NCI-H187 (cell line): ENCODE measurements around the gene STK38L.

Source experiments
- DNase-seq, 2 experiments: peaks; one replicate each; lab custom pipeline; 2025; lab: John Stamatoyannopoulos, UW

Gene STK38L

DNA sequence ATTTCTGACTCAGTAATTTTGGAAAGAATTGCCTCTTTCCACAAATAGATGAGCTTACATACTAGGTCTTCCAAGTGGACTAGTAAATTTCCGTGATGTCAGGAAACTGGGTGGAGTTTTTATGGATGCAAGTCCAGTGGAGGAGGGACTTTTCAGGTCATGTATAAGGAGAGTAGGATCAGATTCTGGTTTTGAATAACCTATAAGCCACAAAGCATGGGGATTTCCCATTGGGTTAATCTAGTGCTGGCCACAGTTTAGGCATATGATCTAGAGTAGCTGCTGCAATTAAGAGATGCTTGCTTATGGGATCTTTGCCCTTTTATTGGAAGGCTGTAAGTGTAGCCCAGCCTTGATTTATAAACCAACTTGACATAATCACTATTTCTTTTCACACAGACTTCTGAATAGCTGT, 33.8 kb downstream of the STK38L start:
- DNase-seq: no peak

DNA sequence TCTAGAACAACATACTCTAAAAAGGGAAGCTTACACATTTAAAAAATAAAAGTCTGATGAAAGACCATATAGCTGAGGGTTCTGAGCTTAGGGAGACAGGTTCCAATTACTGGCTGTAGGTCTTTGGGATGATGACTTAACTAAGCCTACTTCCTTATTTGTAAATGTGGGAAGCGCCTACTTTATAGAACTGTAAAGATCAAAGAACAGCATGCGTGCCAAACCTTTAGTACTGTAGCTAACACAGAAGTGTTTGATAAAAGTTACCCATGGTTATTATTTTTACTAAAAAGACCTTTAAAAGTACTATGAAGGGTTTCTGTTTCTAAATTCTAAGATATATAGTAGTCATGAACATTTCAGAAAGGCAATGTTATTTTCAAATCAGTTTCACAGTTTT, 35.7 kb downstream of the STK38L start:
- DNase-seq: no peak

DNA sequence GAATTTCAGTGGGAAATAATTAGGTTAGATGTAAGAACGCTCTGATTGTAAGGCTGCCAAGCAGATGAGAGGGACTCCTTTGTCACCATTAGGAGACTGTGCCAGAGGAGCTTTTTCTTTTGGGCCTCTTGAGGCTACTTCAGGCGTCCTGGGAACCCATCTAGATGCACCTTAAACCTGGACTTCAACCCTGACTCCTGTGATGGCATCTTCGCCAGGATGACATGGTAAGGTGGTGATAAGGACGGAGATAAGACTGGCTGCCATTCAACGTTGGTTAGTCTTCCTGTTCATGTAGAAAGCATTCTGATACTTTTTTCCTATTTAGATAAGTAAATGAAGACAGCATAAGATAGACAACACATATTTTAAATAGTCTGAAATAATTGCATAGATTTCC, 36.3 kb downstream of the STK38L start:
- DNase-seq: no peak

DNA sequence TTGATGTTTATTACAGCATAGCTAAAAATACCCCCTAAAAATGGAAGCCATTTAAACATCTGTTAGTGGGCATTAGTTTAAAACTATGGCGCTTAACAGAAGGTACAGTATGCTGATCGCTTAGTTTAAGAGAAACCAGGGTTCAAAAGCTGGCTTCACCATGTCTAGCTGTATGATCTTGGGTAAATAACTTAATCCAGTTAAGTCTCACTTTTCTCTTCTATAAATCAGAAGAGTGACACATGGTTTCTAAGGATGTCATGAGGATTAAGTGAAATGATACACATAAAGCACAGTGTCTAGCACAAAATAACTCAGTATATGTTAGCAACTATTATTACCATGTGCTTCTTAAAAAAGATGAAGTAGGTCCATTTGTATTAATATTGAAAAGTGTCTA, 38.7 kb downstream of the STK38L start:
- DNase-seq: no peak

DNA sequence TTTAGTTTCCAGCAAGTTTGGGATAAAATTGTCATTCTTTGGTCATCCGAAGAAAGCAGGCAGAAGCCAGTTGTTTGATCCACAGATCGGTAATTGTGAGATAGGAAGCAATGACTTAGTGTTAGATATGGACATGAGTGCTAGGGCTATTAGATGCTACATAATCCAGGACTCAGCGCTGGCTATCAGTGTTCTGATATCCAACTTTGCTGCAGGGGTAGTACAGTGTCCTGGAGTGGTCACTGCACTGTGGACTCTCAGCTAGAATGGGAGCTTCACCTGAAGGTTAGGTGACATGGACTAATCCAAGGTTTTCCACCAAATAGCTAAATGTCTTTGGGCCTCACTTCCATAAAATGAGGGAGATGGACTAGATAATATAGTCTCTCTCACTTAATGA, 39.9 kb downstream of the STK38L start:
- DNase-seq: no peak

DNA sequence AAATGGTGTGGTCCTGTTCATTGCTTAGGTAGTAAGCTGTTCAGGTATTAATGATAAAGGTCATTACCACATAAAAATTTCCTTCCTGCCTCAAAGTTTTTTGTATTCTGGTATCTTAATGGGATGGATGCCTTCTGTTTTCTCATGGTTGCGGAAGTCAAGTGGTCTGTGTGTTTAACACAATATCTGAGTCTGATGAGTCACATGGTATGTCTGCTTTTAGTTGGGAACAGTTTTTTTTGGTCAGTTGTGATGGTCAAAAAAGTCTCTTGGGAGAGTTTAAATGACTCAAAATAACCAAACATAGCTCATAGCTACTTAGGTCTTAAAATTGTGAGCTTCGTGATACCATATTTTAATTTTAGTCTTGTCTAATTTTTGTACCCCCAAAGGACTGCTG, 40.7 kb downstream of the STK38L start:
- DNase-seq: no peak

DNA sequence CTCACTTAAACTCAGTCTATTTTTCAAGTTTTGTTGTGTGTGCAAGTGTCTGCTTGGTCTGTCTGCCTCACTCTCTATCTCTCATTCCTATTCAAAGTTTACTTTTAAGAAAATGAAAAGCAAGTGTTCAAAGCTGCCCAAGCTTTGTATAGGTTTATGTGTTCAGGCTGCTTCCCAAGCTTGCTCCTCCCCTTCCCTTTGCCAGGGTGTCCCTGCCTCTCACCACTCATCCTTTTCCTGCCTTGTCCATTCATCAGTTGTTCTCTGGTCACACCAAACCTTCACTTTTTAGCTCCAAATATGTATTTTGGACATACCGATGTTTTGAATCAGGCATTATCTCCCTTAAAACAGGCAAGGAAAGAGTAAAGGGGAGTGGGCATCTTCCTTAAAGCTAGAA, 41.3 kb downstream of the STK38L start:
- DNase-seq: no peak

DNA sequence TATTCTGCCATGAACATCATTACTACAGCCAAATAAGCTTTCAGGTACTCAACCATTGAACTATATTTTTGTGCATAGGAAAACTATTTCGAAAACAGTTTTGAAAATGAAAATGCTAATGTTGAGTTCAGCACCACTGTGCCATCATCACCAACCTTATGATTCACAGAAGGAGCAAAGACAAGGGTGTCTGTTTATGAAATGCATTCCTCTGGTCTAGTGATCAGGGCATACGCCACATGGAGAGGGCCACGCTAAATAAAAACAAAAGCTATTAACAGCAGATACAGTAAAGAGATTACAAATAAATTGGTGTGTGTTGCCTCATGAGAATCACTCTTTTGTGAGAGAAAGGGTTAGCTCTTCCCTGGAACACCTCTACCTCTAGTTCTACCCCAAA, 45.3 kb downstream of the STK38L start:
- no peak for DNase-seq

DNA sequence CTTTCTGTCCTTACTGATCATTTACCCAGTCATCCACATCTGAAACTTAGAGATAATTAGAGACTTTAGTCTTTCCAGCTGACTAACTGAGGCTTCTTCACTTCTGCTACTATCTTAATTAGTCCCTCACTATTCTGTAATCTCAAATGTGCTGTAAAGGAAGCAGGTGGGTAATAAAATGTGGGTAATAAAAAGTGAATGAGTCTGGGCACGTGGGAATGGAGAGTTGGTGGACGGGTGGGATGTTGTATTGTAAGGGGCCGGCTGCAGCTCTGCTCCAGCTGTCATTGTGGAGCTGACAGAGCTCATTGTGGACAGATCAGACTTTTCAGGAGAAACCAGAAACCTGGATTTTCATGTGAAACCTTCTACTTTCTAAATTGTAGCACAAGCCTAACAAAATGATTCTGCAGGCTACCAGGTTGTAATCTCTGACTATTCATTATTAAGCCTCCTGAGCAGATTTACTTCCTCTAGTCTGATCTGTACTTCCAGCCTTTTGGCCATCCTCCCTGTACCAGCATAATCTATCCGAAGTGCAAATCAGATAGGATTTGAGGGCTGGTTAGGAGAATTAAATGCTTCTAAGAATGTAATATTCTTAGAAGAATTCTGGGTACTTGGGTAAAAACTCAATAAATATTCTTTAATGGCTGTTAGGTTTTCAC, 46.5 kb downstream of the STK38L start:
- DNase-seq: no peak

DNA sequence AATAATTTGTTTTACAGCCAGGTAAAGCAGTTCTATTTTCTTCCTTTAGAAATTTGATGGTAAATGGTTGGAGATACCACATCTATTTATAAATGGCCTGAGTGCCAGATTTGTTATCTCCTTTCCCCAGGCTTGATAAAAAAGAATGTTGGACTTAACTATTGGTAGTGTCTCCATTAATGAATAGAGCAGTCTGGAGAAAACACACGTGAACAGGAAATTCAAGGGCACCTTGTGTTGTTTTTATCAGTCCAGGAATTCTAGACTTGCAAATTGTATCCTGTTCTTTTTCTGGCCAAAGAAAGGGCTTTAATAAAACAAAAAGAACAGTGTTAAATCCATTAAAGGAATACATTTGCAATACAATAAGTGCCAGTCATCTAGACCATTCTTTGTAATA, 47.8 kb downstream of the STK38L start:
- no peak for DNase-seq

DNA sequence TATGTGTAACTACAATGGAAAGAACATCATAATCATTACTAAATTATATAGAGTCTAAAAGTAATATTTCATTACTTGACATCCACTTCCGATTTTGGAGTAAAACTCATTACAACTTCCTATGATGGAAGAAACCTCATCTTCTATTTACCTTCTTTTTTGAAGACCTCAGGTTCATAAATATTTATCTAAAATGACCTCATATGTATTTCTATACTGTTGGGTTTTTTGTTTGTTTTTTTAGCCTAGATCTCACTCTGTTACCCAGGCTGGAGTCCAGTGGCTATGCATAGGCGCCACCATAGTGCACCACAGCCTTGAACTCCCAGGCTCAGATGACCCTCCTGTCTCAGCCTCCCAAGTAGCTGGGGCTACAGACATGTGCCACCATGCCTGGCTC, 48.6 kb downstream of the STK38L start:
- no peak for DNase-seq

DNA sequence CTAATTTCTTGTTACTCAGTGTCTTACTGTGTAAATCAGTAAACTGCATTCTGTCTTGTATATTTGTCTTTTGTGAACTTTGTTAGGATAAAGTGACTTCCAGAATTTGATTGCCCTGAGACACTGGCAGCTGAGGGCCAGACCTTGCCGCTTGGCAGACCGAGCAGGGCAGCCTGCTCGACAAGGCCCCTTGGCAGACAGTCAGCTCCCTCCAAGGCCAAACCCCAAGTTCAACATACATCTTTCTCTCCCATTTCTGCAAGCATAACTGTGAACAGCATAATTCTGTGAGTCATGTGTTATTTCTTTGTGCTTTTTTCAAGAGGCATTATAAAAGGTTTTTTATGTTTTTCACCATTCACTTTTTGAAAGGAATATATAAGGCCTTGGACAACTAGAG, 49.4 kb downstream of the STK38L start:
- DNase-seq: no peak

DNA sequence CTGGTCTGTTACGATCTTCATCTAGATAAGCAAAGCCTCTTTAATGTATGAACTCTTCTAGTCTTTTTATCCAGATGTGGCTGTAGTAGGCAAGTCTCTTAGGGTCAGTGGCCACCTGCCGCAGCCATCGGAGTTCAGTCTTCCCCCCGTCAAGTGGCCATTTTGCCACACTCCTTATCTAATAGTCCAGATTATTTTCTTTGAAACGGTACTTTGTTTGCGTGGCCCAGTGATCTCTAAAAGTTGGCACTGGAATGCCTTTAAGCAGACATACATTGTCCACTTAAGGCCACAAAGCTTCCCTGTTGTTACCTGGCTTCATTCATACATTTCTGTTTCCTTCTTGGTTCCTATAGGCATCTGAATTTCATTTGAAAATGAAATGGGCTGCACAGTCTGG, 52.6 kb downstream of the STK38L start:
- no peak for DNase-seq

DNA sequence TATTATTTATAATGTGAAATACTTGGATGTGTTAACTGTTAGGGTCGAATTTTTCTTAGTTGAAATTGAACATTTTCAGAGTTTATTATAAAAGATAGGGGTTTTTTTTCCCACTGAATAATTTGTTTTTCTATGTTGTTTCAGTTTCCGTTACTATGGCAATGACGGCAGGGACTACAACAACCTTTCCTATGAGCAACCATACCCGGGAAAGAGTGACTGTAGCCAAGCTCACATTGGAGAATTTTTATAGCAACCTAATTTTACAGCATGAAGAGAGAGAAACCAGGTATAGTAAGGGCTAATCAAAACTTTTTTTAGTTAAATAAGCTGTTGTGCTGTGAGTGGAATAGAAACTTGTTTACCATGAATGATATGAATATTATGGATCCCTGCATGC, 53.5 kb downstream of the STK38L start:
- DNase-seq: no peak

DNA sequence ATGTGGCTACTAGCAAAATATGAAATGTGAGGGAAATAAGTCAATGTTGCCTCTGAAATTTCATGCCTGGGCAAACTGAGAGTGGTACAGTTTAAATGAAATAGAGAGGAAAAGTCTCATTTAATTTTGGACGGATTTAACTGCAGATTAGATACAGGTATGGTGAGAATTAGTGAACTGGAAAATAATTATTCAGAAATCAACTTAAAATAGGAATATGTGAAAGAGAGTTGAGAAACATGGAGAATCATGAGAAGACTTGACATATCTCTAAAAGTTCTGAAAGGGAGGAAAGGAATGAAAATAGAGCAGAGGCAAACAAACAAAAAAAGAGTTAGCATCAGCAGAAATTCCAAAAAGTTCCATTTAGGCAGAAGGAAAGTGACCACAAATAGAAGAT, 55.0 kb downstream of the STK38L start:
- DNase-seq: no peak

DNA sequence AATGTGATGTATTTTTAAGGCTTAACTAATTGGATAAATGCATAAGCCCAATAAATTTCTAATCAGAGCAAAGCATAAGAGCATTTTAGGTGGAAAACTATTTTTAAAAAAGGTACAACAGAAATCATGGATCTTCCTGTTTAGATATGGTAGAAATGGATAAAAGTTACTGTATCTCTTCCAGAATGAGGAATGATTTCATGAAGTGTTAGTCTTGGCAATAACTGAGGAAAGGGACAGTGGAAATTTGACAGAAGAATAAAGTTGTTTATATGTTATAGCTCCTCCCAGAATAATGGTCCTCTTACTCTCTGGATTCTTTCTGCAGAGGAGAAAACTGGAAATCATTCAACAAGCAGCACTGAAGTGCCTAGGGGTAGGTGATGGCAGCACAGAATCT, 56.1 kb downstream of the STK38L start:
- no peak for DNase-seq

DNA sequence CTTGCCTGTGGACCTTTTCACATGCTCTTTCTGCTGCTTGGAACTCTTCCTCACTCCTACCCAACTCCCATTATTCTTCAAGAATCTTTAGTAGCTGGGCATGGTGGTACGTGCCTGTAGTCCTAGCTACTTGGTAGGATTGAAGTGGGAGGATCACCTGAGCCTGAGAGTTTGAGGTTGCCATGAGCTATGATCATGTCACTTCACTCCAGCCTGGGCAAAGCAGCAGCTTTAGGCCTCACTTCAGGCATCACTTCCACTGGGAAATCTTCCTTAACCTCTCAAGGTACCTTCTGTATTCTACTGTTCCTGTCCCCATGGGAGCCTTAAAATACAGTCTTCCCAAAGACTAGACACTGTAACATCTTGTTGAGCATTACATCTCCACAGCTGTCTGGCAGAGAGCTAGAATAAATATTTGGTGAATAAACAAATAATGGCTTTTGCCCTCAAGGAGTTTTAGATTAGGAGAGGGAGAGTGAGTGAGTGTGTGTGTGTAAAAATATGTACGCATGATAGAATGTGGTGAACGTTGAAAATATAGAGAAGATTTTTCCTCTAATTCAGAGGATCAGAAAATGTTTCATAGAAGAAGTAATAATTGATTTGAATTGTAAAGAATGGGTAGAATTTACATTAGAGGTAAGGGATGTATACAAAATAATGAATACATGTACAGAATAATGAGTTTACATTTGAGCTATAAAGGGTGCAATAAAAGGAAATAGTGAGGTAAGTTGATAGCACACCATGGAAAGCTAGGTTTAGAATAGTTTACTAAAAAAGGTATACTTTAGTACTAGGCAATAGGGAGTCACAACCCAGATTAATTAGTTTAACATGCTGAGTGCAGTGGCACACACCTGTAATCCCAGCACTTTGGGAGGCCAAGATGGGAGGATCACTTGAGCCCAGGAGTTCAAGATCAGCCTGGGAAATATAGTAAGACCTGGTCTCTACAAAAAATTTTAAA, 59.3 kb downstream of the STK38L start:
- no peak for DNase-seq

DNA sequence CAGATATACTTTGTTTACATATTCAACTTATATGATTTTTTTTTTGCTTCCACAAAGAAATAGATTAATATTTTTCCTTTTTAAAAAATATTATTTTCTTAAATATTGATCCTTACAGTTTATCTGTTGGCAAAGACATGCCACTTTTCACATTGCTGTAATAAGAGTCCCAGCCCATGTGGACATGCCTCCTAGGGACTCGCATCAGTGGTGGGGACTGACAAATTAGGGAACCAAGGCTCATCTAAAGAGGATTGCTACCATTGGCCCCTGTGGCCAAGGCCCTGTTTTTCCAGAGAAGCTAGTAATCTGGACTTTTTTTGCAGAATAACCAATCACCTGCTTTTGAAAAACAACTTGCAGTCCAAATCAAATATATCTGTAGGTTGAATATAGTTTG, 60.8 kb downstream of the STK38L start:
- no peak for DNase-seq

DNA sequence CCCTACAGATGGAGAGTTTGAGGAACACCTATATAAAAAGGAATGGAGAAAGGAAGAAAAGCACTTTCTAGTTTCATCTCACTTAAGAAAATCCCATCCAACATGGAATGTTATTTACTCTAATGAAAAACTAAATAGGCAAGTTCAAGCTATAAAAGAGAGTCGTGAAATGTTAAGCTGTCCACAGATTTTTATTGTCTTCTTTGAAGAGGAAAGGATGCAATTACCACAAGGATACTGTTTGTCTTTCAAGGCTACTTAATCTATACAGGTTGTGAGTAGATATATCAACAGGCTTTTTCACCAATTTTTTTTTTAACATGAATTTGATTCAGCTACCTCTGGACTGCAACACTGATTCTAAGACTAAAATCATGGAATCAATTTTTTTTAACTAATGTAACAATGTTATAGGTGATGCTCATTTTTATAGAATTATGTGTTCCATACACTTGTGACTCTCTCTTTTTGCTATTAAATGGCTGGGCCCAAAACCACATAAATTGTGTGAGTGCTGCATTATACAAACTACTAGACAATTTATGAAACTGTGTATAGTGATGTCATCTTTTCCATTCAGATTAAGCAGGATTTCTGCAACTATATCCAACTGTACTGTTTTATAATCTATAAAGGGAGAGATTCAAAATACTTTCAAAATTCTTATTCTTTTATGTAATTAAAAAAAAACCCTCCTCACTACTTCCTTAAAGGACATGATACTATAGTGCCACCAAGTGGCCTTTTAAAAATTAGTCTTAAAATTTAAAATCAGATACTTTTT, 61.8 kb downstream of the STK38L start:
- DNase-seq: no peak

DNA sequence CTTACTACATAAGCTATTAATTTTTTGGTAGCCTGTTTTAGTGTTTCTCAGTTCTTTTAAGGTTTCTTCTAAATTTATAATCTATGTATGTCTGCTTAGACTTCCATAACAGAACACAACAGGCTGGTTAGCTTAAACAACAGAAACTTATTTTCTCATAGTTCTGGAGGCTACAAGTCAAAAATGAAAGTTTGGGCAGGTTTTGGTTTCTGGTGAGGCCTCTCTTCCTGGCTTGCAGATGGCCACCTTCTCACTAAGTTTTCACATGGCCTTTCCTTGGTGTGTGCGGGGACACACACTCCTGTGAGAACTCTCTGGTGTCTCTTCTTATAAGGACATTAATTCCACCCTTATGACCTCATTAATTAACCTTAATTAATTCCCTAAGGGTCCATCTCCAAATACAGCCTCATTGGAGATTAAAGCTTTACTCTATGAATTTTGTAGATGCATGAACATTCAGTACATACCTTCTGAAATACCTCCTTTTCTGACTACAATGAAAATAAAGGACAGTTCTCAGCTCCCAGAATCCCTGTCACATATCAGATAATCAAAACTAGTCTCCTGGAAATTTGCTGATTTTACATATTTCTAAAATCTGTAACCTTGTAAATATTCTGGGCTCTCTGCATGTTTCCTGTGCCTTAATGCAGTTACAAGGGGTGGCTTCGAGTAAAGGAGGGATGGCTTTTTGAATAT, 65.4 kb downstream of the STK38L start:
- no peak for DNase-seq

DNA sequence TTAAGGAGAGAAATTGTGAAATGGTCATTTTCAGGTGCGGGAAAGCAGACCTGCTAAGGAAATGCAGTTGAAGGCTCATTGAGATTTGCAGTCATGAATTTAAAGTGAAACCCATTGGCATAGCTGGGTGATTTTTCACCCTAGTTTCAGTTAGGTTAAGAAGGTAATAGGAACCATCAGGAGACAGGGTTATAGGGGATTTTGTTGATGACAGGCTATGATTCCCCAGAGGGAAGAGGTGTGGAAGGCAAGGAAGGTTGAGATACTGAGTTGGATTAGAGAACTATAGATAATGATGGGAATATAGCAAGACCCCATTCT, 65.9 kb downstream of the STK38L start:
- DNase-seq: no peak

DNA sequence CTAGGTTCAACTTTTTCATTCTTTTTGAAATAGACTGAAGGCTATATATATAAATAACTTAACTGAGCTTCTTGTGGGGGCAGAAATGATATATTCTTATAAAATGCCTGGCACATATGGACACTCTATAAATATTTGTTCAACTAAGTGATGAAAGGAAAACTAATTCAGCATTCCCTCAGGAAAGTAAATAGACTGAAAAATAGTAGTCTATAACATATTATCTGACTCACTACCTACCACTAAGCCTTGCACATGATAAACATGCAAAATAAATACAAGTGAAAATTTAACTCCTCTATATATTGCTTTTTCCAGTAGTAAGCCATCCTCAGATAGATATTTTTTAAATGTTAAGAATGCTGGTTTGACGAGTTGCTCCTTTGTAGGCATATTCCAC, 72.9 kb downstream of the STK38L start:
- DNase-seq: no peak
